Mesenteric fat pad (tissue), 1 donor: Measurements from ENCODE around the gene EPHX1. TPM values are rescaled to one million over a fixed set of nuclear protein-coding genes. Genes with fewer than 3 reads are reported as not detected.

Experiments
- DNase-seq: peaks from one replicate; pipeline ENCODE4 v3.0.0-alpha.2; 2020; ENCODE audit warnings: low spot score
- total RNA-seq: library from RNA; stranded (reverse); fragmentation: NEBNext Ultra II Directional; extraction: Animal tissue kit (Norgen Biotek cat#: 25700); gene quantifications from one replicate; pipeline ENCODE4 v1.2.1, GENCODE V29; 2021
- donor health status: DM: yes; HTN: yes; CAD: no.

EPHX1 gene
- total RNA-seq, 1 donor from 2014 or later = 288 TPM

DNA sequence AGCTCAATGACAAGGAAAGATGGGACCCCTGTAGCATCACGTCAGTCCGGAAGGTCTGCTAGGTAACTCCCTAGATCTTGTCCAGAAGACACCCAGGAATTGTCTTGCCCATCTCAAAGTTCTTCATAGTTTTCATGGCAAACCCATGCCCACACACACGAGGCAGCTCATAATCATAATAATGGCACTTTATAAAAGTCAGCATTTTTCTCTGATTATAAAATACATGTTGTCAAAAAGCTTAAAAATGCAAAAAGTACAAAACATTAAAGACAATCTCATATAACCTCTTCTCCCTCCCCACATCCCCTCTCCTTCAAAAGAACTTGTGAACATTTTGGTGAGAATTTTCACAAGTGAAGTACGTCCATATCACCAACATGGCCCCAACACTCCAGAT is 30.8 kb downstream of the EPHX1 start:
- DNase-seq = no peak

DNA sequence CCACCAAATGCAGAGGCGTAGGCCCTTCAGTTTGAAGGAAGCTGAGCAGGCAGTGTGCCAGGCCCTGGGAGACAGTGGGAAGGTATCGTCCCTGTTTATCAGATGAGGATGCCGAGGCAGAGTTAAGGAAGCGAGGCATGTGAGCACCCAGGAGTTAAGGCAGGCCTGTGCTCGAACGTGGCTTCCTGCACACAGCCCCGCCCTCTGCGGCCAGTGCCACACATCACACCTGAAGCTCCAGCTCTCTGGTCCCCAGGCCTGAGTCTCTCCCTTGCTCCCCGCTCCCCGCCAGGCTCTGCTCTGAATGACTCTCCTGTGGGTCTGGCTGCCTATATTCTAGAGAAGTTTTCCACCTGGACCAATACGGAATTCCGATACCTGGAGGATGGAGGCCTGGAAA is 32.1 kb downstream of the EPHX1 start:
- no peak for DNase-seq

- DNase-seq = no peak
Measured at GRCh38 chr1:225842788-225843425, 33.0 kb downstream of the EPHX1 start.

- DNase-seq = no peak
Measured at GRCh38 chr1:225843426-225843795, 33.5 kb downstream of the EPHX1 start.

- no peak for DNase-seq
Measured at GRCh38 chr1:225844236-225845061, 34.5 kb downstream of the EPHX1 start.

DNA sequence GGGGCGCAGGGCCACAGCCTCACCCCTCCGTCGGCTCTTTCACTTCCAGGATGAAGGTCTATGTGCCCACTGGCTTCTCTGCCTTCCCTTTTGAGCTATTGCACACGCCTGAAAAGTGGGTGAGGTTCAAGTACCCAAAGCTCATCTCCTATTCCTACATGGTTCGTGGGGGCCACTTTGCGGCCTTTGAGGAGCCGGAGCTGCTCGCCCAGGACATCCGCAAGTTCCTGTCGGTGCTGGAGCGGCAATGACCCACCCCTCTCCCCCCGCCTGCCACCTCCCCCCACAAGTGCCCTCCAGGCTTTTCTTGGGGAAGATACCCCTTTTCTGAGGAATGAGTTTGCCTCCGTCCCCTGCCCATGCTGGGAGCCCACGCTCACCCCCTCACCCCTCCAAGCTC is 35.2 kb downstream of the EPHX1 start:
- no peak for DNase-seq

- DNase-seq = no peak
Measured at GRCh38 chr1:225845571-225846259, 35.8 kb downstream of the EPHX1 start.

DNA sequence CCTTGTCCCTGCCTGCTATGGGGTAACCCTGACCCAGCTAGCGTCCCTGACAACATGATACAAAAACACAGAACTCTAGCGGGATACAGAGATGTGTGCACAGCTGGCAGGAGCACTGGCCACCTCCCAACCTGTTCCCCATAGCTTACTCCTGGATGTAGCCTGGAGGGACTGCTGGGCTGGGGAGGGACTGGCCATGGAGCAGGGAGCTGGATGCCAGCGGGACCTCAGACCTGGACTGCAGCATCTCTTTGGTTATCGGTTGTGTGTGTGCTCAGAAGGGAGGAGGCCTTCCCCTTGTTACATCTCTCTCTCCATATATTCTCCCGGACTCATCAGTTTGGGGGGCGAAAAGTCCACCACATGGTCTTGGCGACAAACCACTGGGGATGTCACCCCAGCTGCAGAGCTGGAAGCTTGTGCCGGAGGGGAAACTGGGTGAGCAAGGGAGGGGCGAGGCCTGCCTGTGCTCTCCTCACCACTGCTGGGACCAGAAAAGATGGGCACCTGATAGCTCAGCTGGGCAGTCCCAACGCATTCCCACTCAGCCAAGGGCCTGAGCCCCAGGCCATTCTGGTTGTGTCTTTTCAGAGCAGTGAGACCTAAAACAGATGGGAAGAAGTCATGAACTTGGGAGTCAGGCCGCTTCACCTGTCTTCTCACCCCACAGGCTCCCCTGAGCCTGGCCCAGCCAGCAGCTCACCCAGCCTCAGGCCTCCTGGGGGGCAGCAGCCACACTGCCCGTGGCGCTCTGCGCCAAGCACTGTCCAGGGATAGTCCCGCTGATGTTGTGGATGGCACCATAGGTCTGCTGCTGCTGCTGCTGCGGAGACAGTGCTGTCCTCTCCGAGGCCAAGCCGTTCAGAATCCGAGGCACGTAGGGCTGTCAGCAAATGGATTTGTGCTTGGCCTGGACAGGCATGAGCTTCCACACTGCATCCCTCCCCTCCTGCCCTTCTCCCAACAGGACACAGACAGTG is 36.7 kb downstream of the EPHX1 start:
- no peak for DNase-seq

- no peak for DNase-seq
Measured at GRCh38 chr1:225847610-225848009, 37.7 kb downstream of the EPHX1 start.

- no peak for DNase-seq
Measured at GRCh38 chr1:225848030-225848955, 38.4 kb downstream of the EPHX1 start.

- DNase-seq = no peak
Measured at GRCh38 chr1:225849925-225850324, 40.0 kb downstream of the EPHX1 start.

- DNase-seq = no peak
Measured at GRCh38 chr1:225850370-225850769, 40.4 kb downstream of the EPHX1 start.

- no peak for DNase-seq
Measured at GRCh38 chr1:225851805-225852204, 41.9 kb downstream of the EPHX1 start.

GRCh38 chr1:225852413-225853124 is 42.6 kb downstream of the EPHX1 start:
- DNase-seq = no peak

DNA sequence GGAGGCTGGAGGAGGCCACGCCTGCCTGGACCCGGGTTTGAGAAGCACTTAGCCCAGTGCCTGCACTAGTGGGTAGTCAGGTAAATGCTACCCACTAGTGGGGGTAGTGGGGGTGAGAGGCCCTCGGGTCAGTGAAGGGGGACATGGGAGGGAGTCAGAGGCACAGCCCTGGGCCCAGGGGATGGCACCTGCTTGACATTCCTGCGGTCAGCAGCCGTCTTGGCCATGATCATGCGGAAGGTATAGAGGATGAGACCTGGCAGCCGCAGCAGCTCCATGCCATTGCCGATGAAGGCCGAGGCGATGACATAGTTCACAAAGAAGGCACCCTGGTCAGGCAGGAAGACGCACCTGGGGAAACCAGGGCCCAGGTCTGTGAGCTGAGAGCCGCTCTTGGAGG is 43.5 kb downstream of the EPHX1 start:
- no peak for DNase-seq

- DNase-seq = no peak
Measured at GRCh38 chr1:225855503-225856300, 45.8 kb downstream of the EPHX1 start.

DNA sequence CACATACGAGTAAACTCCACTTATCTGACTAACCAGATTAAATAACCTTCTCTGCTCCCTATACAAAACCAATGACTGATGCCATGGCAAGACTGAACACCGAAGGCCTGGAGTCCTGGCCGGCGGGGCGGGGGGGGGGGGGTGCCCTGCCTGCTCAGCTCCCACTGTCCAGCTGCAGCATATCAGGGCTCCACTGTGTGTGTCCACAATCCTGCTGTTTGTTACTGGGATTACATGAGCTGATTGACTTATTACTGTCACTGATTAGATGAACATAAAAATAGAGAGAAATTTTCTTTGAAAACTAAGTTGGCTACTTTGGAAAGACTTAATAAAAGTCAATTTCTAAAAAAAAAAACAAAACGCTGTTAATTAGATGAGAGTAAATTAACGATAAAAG is 47.3 kb downstream of the EPHX1 start:
- DNase-seq = no peak

- no peak for DNase-seq
Measured at GRCh38 chr1:225859151-225859550, 49.2 kb downstream of the EPHX1 start.

- DNase-seq = no peak
Measured at GRCh38 chr1:225860107-225860506, 50.2 kb downstream of the EPHX1 start.
